ENCODE data around the gene PCGF5. TPM values are rescaled to one million over a fixed set of nuclear protein-coding genes. Genes with fewer than 3 reads are reported as not detected.

Gene PCGF5
- total RNA-seq, 1 experiment from 2014 or later, result 17.3 TPM

Other genes starting within 250 kb of the PCGF5 start
- 15.1 and 20.9 TPM in 2 replicates for gene HECTD2, start 189.7 kb downstream of the PCGF5 start, total RNA-seq (2021)

All from A673 (cell line).